ENCODE measurements around the gene DHRSX. TPM values are rescaled to one million over a fixed set of nuclear protein-coding genes. Genes with fewer than 3 reads are reported as not detected.
"Not testable (repeated sequence)": the region's sequence is repeated elsewhere in the genome, so short reads cannot be mapped to it uniquely, and the experiment has no call there.

Gene DHRSX
- total RNA-seq, 1 donor from 2014 or later, result 9.9 TPM

DNA sequence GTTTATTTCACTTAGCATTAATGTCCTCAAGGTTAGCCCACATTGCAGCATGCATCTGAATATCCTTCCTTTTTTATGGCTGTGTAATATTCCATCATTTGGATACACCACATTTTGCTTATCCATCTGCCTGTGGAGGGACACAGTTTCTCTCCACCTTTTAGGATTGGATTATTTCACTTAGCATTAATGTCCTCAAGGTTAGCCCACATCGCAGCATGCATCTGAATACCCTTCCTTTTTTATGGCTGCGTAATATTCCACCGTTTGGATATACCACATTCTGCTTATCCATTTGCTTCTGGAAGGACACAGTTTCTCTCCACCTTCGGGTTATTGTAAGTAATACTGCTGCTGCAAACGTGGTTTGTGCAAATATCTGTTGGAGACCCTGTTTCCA lies 110.0 kb downstream of the DHRSX start:
- no peak overlapping the region for H3K4me3 ChIP-seq (ENCODE audit: low read length in 3 of 3)
- peaks cover 6 to 11% (median 8%) of the 10 kb centered on the region in 3 donors for H3K36me3 ChIP-seq (ENCODE audit: control insufficient read depth in 3 of 3, insufficient read depth in 3 of 3, low read length in 3 of 3)
- H3K9me3 ChIP-seq (ENCODE audit: control insufficient read depth in 3 of 3, low read length in 3 of 3), result peaks cover 0 to 5% (median 3%) of the 10 kb centered on the region in 3 donors
- no peak overlapping the region for H3K27ac ChIP-seq (ENCODE audit: low read depth, low read length)
- no peaks in the 10 kb centered on the region for H3K27me3 ChIP-seq (ENCODE audit: control insufficient read depth in 3 of 3, insufficient read depth in 3 of 3, low read length in 3 of 3)
- peaks cover 14 to 22% (median 18%) of the 10 kb centered on the region in 3 donors for H3K4me1 ChIP-seq (ENCODE audit: control insufficient read depth in 3 of 3, insufficient read depth in 3 of 3, low read length in 3 of 3)
- no peak overlapping the region for H3K9ac ChIP-seq (ENCODE audit: low read depth in 1 of 3, low read length in 3 of 3)

DNA sequence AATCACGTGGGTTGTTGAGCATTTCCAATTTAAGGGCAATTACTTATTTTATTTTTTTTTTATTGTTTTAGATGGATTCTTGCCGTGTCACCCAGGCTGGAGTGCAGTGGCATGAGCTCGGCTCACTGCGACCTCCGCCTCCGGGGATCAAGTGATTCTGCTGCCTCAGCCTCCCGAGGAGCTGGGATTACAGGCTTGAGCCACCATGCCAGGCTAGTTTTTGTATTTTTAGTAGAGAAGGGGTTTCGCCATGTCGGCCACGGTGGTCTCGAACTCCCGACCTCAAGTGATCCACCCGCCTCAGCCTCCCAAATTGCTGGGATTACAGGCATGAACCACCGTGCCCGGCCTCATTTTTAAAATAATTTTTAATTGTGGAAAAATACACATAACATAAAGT lies 111.0 kb downstream of the DHRSX start:
- H3K4me3 ChIP-seq (ENCODE audit: low read length in 3 of 3), result not testable (repeated sequence)

GRCh38 chrX:2389324-2389723 lies 111.5 kb downstream of the DHRSX start:
- Histone ChIP-seq H3K36me3 (ENCODE audit: control insufficient read depth in 3 of 3, insufficient read depth in 3 of 3, low read length in 3 of 3) (peaks cover 3 to 11% (median 8%) of the 10 kb centered on the region in 3 donors), H3K9ac (ENCODE audit: low read depth in 1 of 3, low read length in 3 of 3) (peak overlapping the region in 2 of 3 donors; percentile 48 to 75), H3K9me3 (ENCODE audit: control insufficient read depth in 3 of 3, low read length in 3 of 3) (peaks cover 0 to 5% (median 3%) of the 10 kb centered on the region in 3 donors), H3K4me3 (ENCODE audit: low read length in 3 of 3) (peak overlapping the region in 2 of 3 donors; percentile 39 to 61), H3K27me3 (ENCODE audit: control insufficient read depth in 3 of 3, insufficient read depth in 3 of 3, low read length in 3 of 3) (no peaks in the 10 kb centered on the region), H3K4me1 (ENCODE audit: control insufficient read depth in 3 of 3, insufficient read depth in 3 of 3, low read length in 3 of 3) (peaks cover 14 to 22% (median 16%) of the 10 kb centered on the region in 3 donors), H3K27ac (ENCODE audit: low read depth, low read length) (peak overlapping the region; percentile 56)

More for the DNA sequence above, 111.0 kb downstream of the DHRSX start:
- H3K27me3 ChIP-seq (ENCODE audit: control insufficient read depth in 3 of 3, insufficient read depth in 3 of 3, low read length in 3 of 3); H3K9me3 ChIP-seq (ENCODE audit: control insufficient read depth in 3 of 3, low read length in 3 of 3); H3K27ac ChIP-seq (ENCODE audit: low read depth, low read length): not testable (repeated sequence)
- peaks cover 14 to 22% (median 16%) of the 10 kb centered on the region in 3 donors for H3K4me1 ChIP-seq (ENCODE audit: control insufficient read depth in 3 of 3, insufficient read depth in 3 of 3, low read length in 3 of 3)
- H3K36me3 ChIP-seq (ENCODE audit: control insufficient read depth in 3 of 3, insufficient read depth in 3 of 3, low read length in 3 of 3), result peaks cover 4 to 11% (median 8%) of the 10 kb centered on the region in 3 donors
- H3K9ac ChIP-seq (ENCODE audit: low read depth in 1 of 3, low read length in 3 of 3), result peak overlapping the region in 1 of 3 donors; percentile 75

DNA sequence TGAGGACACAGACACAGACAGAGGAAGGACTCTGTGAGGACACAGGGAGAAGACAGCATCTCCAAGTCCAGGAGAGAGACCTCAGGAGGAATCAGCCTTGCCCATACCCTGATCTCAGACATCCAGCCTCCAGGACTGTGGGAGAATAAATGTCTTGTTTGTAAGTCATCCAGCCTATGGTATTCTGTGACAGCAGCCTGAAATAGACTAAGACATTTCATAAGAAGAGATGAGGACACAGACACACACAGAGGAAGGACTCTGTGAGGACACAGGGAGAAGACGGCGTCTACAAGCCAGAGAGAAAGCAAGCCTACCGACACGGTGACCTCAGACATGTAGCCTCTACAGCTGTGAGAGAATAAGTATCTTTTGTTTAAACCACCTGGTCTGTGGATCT lies 112.1 kb downstream of the DHRSX start:
- no peaks in the 10 kb centered on the region for H3K27me3 ChIP-seq (ENCODE audit: control insufficient read depth in 3 of 3, insufficient read depth in 3 of 3, low read length in 3 of 3)
- H3K27ac ChIP-seq (ENCODE audit: low read depth, low read length), result peak overlapping the region; percentile 56
- H3K9ac ChIP-seq (ENCODE audit: low read depth in 1 of 3, low read length in 3 of 3), result peak overlapping the region in 2 of 3 donors; percentile 48 to 75
- peaks cover 0 to 5% (median 3%) of the 10 kb centered on the region in 3 donors for H3K9me3 ChIP-seq (ENCODE audit: control insufficient read depth in 3 of 3, low read length in 3 of 3)
- H3K4me1 ChIP-seq (ENCODE audit: control insufficient read depth in 3 of 3, insufficient read depth in 3 of 3, low read length in 3 of 3), result peaks cover 14 to 22% (median 16%) of the 10 kb centered on the region in 3 donors
- peak overlapping the region in 2 of 3 donors; percentile 39 to 61 for H3K4me3 ChIP-seq (ENCODE audit: low read length in 3 of 3)
- peaks cover 3 to 11% (median 8%) of the 10 kb centered on the region in 3 donors for H3K36me3 ChIP-seq (ENCODE audit: control insufficient read depth in 3 of 3, insufficient read depth in 3 of 3, low read length in 3 of 3)

- Histone ChIP-seq H3K4me1 (ENCODE audit: control insufficient read depth in 3 of 3, insufficient read depth in 3 of 3, low read length in 3 of 3) (peaks cover 14 to 22% (median 16%) of the 10 kb centered on the region in 3 donors), H3K4me3 (ENCODE audit: low read length in 3 of 3) (no peak overlapping the region), H3K27ac (ENCODE audit: low read depth, low read length) (peak overlapping the region; percentile 38), H3K36me3 (ENCODE audit: control insufficient read depth in 3 of 3, insufficient read depth in 3 of 3, low read length in 3 of 3) (peaks cover 3 to 11% (median 8%) of the 10 kb centered on the region in 3 donors), H3K27me3 (ENCODE audit: control insufficient read depth in 3 of 3, insufficient read depth in 3 of 3, low read length in 3 of 3) (no peaks in the 10 kb centered on the region), H3K9me3 (ENCODE audit: control insufficient read depth in 3 of 3, low read length in 3 of 3) (peaks cover 0 to 5% (median 3%) of the 10 kb centered on the region in 3 donors), H3K9ac (ENCODE audit: low read depth in 1 of 3, low read length in 3 of 3) (peak overlapping the region in 1 of 3 donors; percentile 10)
Measured at GRCh38 chrX:2387614-2388239, 113.0 kb downstream of the DHRSX start.

DNA sequence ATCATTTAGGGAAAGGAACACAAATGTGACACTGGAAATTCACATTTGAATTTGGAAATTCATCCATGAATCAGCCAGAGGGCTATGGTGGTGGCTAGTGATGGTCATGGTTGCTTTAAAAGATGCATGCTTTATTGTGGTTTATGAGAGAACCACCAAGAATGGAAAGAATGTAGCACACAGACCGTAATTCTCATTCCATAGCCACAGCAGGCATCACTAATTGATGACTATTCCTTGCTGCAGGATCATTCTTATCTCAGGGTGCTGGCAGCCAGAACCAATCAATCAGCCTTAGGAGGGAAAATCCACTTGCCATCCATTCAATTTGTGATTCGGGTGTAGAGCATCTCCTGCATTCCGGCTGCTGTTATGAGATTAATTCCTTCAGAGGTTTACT lies 115.6 kb downstream of the DHRSX start:
- Histone ChIP-seq H3K27ac (ENCODE audit: low read depth, low read length) (no peak overlapping the region), H3K4me1 (ENCODE audit: control insufficient read depth in 3 of 3, insufficient read depth in 3 of 3, low read length in 3 of 3) (peaks cover 14 to 22% (median 16%) of the 10 kb centered on the region in 3 donors), H3K9me3 (ENCODE audit: control insufficient read depth in 3 of 3, low read length in 3 of 3) (no peaks in the 10 kb centered on the region), H3K9ac (ENCODE audit: low read depth in 1 of 3, low read length in 3 of 3) (no peak overlapping the region), H3K4me3 (ENCODE audit: low read length in 3 of 3) (no peak overlapping the region), H3K27me3 (ENCODE audit: control insufficient read depth in 3 of 3, insufficient read depth in 3 of 3, low read length in 3 of 3) (no peaks in the 10 kb centered on the region), H3K36me3 (ENCODE audit: control insufficient read depth in 3 of 3, insufficient read depth in 3 of 3, low read length in 3 of 3) (no peaks in the 10 kb centered on the region)

- peaks cover 14 to 22% (median 16%) of the 10 kb centered on the region in 3 donors for H3K4me1 ChIP-seq (ENCODE audit: control insufficient read depth in 3 of 3, insufficient read depth in 3 of 3, low read length in 3 of 3)
- H3K9me3 ChIP-seq (ENCODE audit: control insufficient read depth in 3 of 3, low read length in 3 of 3), result no peaks in the 10 kb centered on the region
- H3K9ac ChIP-seq (ENCODE audit: low read depth in 1 of 3, low read length in 3 of 3), result no peak overlapping the region
- no peaks in the 10 kb centered on the region for H3K27me3 ChIP-seq (ENCODE audit: control insufficient read depth in 3 of 3, insufficient read depth in 3 of 3, low read length in 3 of 3)
- H3K36me3 ChIP-seq (ENCODE audit: control insufficient read depth in 3 of 3, insufficient read depth in 3 of 3, low read length in 3 of 3), result no peaks in the 10 kb centered on the region
- no peak overlapping the region for H3K27ac ChIP-seq (ENCODE audit: low read depth, low read length)
- H3K4me3 ChIP-seq (ENCODE audit: low read length in 3 of 3), result no peak overlapping the region
Measured at GRCh38 chrX:2384486-2384885, 116.3 kb downstream of the DHRSX start.

DNA sequence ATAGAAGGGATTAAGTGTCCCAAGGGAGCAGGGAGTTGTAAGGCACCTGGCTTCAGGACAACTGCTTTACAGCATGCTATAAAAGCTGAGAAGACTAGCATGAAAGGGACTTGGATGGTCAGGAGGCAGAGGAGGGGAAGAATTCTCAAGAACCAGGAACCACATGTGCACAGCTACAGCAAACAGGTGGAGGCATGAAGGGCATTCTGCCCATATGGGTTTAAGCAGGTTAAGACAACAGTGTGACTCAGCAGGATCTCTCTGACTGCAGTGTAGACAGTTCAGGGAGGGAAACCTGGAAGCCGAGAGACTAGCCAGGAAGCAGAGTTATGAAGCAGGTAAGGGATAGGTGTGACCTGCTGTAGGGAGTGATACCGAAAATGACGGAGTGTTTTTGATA lies 117.0 kb downstream of the DHRSX start:
- H3K27ac ChIP-seq (ENCODE audit: low read depth, low read length), result no peak overlapping the region
- H3K4me1 ChIP-seq (ENCODE audit: control insufficient read depth in 3 of 3, insufficient read depth in 3 of 3, low read length in 3 of 3), result peaks cover 14 to 15% (median 14%) of the 10 kb centered on the region in 3 donors
- no peaks in the 10 kb centered on the region for H3K9me3 ChIP-seq (ENCODE audit: control insufficient read depth in 3 of 3, low read length in 3 of 3)
- H3K36me3 ChIP-seq (ENCODE audit: control insufficient read depth in 3 of 3, insufficient read depth in 3 of 3, low read length in 3 of 3), result no peaks in the 10 kb centered on the region
- no peak overlapping the region for H3K4me3 ChIP-seq (ENCODE audit: low read length in 3 of 3)
- no peaks in the 10 kb centered on the region for H3K27me3 ChIP-seq (ENCODE audit: control insufficient read depth in 3 of 3, insufficient read depth in 3 of 3, low read length in 3 of 3)
- no peak overlapping the region for H3K9ac ChIP-seq (ENCODE audit: low read depth in 1 of 3, low read length in 3 of 3)

DNA sequence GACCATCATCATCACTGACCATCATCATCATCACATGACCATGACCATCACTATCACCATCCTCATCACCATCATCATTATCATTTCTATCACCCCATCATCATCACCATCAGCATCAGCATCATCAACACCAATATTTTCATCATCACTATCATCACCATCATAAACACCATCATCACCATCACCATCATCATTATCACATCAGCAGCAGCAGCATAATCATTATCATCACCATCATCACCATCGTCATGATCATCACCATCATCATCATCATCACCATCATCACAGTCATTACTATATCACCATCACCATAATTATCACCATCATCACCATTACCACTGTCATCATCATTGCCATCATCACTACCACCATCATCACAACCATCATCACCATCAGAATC lies 117.6 kb downstream of the DHRSX start:
- Histone ChIP-seq H3K27ac (ENCODE audit: low read depth, low read length) (no peak overlapping the region), H3K9ac (ENCODE audit: low read depth in 1 of 3, low read length in 3 of 3) (no peak overlapping the region)

GRCh38 chrX:2382433-2383048 lies 118.2 kb downstream of the DHRSX start:
- H3K9me3 ChIP-seq (ENCODE audit: control insufficient read depth in 3 of 3, low read length in 3 of 3); H3K4me1 ChIP-seq (ENCODE audit: control insufficient read depth in 3 of 3, insufficient read depth in 3 of 3, low read length in 3 of 3); H3K27ac ChIP-seq (ENCODE audit: low read depth, low read length); H3K9ac ChIP-seq (ENCODE audit: low read depth in 1 of 3, low read length in 3 of 3); H3K36me3 ChIP-seq (ENCODE audit: control insufficient read depth in 3 of 3, insufficient read depth in 3 of 3, low read length in 3 of 3); H3K4me3 ChIP-seq (ENCODE audit: low read length in 3 of 3); H3K27me3 ChIP-seq (ENCODE audit: control insufficient read depth in 3 of 3, insufficient read depth in 3 of 3, low read length in 3 of 3): not testable (repeated sequence)

More for the DNA sequence above, 117.6 kb downstream of the DHRSX start:
- Histone ChIP-seq H3K4me3 (ENCODE audit: low read length in 3 of 3) (no peak overlapping the region), H3K27me3 (ENCODE audit: control insufficient read depth in 3 of 3, insufficient read depth in 3 of 3, low read length in 3 of 3) (no peaks in the 10 kb centered on the region), H3K4me1 (ENCODE audit: control insufficient read depth in 3 of 3, insufficient read depth in 3 of 3, low read length in 3 of 3) (peaks cover 9 to 11% (median 10%) of the 10 kb centered on the region in 3 donors), H3K36me3 (ENCODE audit: control insufficient read depth in 3 of 3, insufficient read depth in 3 of 3, low read length in 3 of 3) (no peaks in the 10 kb centered on the region), H3K9me3 (ENCODE audit: control insufficient read depth in 3 of 3, low read length in 3 of 3) (no peaks in the 10 kb centered on the region)

Data from skeletal muscle tissue (tissue), 4 donors.